SH-SY5Y (cell line): ENCODE data around the gene MAPK9.

ENCODE experiments used
- GATA2 ChIP-seq: IDR thresholded peaks from 2 replicates; pipeline ENCODE4 v1.6.1; 2011; ENCODE audit warnings: mild to moderate bottlenecking, low read depth, low read length
- GATA3 ChIP-seq: IDR thresholded peaks from 2 replicates; pipeline ENCODE4 v1.6.1; 2011; ENCODE audit warnings: low read depth, mild to moderate bottlenecking, low read length, moderate library complexity

- TF ChIP-seq GATA3 (no peak), GATA2 (no peak)
Measured at GRCh38 chr5:180329606-180330269, 37.9 kb upstream of the MAPK9 start.
